Activated naive CD4-positive, alpha-beta T cell treated with anti-CD3 and anti-CD28 coated beads, Interleukin-2, amount 50 U/mL, for 16 hours (primary cell): ENCODE measurements around the gene SLC4A2.

Experiments used
- DNase-seq: peaks from one replicate; pipeline ENCODE4 v3.0.0-alpha.2; 2020

Gene SLC4A2

GRCh38 chr7:151065516-151065915 lies 6.1 kb downstream of the SLC4A2 start:
- no peak for DNase-seq

- DNase-seq: no peak
These were observed 7.0 kb downstream of the SLC4A2 start for GRCh38 chr7:151066273-151066974.

DNA sequence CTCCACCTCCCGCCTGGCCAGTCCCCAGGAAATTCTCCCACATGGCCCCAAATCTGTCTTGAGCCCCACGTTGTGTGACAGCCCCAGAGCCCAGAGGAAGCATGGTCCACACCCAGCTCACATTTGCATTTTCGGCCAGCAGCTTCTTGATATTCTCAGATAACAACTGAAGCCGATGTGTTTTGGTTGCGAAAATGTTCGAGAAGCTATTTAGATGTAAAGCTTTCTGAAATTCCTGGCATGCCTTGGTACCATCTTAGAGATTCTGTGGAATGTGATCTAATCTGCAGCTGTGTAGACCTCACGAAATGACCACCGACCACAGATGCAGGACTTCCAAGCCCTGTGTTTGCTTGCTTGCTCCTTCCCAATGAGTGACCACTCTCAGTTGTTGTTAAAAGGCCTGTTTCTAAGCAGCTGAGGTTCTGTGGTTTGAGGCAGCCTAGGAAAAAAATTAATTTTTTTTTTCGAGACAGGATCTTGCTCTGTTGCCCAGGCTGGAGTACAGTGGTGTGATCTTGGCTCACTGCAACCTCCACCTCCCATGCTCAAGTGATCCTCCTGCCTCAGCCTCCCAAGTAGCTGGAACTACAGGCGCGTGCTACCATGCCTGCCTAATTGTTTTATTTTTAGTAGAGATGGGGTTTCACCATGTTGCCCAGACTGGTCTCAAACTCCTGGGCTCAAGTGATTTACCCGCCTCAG lies 8.8 kb downstream of the SLC4A2 start:
- no peak for DNase-seq

DNA sequence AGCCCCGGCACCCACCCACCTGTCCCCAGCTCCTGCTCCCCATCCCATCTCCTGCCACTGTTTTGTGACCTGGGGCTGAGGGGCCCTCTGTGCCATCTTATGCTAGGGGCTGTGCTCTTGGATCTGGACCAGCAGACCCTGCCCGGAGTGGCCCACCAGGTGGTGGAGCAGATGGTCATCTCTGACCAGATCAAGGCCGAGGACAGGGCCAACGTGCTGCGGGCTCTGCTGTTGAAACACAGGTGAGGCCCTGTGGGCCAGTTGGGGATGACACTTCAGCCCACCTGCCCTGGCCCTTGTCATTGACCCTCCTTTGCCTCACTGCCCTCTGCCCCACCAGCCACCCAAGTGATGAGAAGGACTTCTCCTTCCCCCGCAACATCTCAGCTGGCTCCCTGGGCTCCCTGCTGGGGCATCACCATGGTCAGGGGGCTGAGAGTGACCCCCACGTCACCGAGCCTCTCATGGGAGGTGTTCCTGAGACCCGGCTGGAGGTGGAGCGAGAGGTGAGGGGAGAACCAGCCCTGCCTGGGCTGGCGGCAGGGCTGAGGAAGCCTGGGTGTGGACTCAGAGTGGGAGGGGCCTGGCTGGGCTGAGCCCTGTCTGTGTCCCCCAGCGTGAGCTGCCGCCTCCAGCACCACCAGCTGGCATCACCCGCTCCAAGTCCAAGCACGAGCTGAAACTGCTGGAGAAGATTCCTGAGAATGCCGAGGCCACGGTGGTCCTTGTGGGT lies 10.6 kb downstream of the SLC4A2 start:
- no peak for DNase-seq

GRCh38 chr7:151070574-151070960 lies 11.2 kb downstream of the SLC4A2 start:
- DNase-seq: no peak

DNA sequence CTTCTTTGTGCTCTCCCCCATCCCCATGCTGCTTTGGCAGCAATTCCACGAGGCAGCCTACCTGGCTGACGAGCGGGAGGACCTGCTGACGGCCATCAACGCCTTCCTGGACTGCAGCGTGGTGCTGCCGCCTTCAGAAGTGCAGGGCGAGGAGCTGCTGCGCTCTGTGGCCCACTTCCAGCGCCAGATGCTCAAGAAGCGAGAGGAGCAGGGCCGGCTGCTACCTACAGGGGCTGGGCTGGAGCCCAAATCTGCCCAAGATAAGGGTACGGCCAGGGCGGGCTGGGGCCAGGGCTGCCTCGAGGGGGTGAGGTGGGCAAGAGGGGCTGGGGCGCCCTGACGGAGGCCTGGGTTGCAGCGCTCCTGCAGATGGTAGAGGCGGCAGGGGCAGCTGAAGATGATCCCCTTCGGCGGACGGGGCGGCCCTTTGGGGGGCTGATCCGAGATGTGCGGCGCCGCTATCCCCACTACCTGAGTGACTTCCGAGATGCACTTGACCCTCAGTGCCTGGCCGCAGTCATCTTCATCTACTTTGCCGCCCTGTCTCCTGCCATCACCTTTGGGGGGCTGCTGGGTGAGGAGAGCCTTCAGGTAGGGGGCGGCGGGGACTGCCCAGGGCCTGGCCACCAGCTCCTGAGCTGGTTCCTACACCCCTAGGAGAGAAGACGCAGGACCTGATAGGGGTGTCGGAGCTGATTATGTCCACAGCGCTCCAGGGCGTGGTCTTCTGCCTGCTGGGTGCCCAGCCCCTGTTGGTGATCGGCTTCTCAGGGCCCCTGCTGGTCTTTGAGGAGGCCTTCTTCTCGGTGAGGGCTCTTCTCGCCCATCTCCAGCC lies 11.9 kb downstream of the SLC4A2 start:
- DNase-seq: no peak

GRCh38 chr7:151073990-151074389 lies 14.6 kb downstream of the SLC4A2 start:
- no peak for DNase-seq

GRCh38 chr7:151074817-151075661 lies 15.7 kb downstream of the SLC4A2 start:
- no peak for DNase-seq

DNA sequence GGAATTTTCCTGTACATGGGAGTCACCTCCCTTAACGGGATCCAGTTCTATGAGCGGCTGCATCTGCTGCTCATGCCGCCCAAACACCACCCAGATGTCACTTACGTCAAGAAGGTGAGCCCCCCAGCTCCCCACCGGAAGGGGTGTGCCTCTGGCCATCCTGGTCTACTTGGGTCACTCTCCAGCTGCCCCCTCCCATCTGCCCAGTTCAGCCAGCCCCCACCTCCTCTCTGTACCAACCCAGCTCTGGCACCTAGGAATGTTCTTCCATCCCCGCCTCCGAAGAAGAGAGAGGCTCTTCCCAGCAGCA lies 16.2 kb downstream of the SLC4A2 start:
- DNase-seq: no peak

GRCh38 chr7:151075978-151076426 lies 16.6 kb downstream of the SLC4A2 start:
- DNase-seq: no peak

DNA sequence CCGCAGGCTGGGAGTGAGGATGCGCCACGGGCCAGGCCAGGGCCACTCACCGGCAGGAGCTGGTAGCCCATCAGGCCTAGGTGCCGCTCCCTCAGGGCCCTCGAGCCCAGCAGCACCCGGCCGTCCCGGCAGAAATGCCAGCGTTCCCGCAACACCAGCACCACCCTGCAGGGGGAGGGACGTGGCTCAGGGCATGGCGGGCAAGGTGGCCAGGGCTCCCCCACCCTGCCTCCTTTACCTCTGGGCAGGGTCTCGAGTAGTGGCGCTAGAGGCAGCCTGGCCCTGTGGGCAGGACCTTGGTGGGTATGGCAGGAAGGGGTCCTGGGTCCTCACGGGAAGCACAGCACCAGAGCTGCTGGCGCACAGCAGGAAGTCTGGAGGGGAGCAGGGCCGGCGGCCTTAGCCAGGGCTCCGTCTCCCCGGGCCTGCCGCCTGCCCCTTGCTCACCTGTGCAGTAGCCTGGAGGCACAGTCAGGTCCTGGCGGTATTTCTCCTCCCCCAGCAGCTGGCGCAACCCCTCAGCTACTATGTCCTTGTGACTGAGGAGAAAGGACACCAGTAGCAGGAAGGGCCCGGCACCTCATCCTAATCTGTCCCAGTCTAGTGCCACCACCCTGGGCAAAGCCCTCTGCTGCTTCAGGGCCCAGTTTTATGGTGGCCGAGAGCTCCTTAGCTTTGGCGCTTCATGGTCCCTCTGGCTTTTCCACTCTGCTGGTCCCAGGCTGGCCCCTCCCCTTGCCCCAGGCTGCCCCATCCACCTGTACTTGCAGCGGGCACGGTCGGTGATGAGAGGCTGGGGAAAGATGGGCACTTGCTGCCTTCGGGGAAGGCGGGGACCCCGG lies 17.7 kb downstream of the SLC4A2 start:
- peak; percentile 26 for DNase-seq

DNA sequence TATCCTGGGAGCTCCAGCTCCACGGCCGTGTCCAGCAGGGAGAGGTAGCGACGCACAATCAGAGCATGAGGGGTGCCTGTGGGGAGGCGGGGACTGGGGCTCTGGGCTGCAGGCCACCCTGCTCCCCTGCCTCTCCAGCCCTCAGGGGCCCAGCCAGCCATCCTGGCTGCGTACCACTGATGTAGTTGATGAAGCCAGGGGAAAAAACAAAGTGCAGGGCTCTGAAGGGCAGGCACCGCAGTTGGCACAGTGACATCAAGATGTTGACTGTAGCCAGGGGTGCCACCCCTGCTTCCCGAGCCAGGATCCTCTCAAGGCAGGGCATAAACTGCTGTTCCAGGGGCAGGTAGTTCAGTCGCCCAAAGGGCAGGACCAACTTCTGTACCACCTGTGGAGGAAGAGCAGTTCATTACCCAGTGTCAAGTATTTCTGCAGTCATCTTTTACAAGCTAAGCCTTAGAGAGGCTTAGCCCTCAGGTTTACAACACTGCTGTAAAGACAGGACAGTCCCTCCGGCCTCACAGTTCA lies 18.4 kb downstream of the SLC4A2 start:
- no peak for DNase-seq

DNA sequence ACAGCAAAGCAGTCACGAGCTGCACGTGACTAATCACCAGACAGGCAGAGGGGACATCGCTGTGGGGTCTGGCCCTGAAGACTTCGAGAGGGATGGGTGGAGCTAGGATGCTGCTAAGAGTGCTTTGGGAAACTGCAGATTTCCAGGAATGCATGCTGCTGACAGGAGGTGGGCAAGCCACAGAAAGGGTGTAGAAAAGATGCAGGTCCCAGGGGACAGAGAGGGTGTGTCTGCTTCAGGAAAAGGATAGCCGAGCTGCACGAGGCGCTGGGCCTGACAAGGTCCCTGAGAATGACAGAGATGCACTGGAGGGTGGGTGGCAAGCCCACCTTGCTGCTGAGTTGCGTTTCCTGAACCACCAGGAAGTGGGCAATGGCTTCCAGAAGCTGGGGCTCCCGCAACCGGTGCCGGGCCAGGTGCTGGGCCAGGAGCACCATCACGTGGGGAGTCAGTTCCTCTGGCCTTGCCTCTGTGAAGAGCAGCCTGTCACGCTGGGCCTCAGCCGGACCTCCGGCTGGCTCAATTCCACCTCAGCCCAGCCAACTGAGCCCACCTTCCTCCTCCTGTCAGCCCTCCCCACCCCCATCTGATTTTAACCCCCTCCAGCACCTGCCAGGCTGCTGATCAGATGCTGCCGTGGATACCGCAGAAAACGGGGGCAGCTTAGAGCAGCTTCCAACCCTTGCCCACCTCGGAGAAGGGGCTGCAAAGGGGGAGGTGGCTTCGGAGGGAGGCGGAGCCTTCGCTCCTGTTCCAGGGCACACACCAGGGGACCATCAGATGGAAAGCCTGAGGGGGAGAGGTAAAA lies 19.0 kb downstream of the SLC4A2 start:
- DNase-seq: no peak

DNA sequence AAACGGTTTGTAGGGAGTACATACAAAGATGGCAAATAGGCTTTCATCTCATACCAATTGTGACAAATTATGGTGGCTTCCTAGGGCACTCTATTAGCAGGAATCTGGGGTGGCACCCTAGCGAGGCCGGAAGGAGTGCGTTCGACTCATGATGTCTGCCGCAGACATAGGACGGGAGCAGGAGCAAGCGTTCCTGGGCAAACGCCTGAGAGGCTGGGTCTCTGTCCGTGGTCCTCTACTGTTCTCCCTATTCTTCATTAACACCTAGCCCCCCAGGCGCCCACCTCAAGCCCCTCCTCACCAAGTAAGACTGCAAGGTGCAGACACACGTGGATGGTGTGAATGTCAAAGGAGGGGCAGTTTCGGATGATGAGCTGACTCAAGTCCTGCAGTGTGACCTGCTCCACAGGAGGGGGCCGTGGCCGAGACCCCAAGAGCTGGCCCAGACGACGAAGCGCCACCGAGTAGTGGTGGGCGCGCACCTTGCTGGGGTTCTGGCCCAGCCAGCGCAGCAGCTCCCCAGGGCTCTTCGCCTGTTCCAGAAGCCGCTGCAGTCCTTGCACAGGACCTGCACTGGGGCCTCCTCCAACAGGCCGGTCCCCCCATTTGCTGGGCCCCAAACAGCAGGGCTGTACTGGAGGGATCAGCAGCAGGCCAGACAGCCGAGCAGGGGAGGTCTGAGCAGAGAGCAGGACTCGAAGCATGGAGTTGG lies 20.0 kb downstream of the SLC4A2 start:
- DNase-seq: no peak

DNA sequence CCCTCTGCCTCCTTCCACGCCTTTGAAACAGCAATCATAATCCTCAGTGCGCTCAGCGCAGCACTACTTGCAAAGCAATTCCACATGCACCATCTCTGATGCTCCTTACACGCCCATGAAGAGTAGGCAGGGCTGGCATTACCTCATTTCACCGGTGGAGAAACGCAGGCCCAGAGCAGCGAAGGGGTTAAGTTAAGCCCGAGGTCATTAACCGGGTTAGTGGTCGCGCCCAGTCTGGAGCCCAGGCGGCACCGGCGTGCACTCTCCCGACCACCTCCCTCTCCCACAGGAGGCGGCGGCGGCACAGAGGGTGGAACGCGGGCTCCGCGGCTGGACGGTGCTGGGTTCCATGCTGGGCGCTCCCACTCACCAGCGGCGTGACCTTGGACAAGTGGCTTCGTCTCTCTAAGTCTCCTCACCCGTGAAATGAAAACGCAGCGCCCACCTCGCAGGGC lies 20.7 kb downstream of the SLC4A2 start:
- no peak for DNase-seq

- DNase-seq: peak; percentile 91
These were observed 21.3 kb downstream of the SLC4A2 start, which contains the start of gene FASTK for GRCh38 chr7:151080522-151081169. Gene FASTK (minus strand): TSS chr7:151080809. CDS start chr7:151080766, 43 bp downstream.

GRCh38 chr7:151081170-151082101 lies 22.0 kb downstream of the SLC4A2 start:
- DNase-seq: no peak
